Hepatocyte (in vitro differentiated cells): ENCODE results near the gene FAM151B. TPM values are rescaled to one million over a fixed set of nuclear protein-coding genes. Genes with fewer than 3 reads are reported as not detected.

ENCODE experiments used
- DNase-seq: peaks from one replicate; pipeline ENCODE4 v3.0.0-alpha.2; 2016; ENCODE audit warnings: low spot score
- H2AFZ ChIP-seq: fragments of 200-600 bp; sonication (generic); 2 replicates; pipeline ENCODE4 v1.6.0; 2016; ENCODE audit warnings: antibody characterized with exemption, mild to moderate bottlenecking
- H3K27ac ChIP-seq: fragments of 200-600 bp; sonication (generic); 2 replicates; pipeline ENCODE4 v1.5.1; 2016; ENCODE audit warnings: mild to moderate bottlenecking
- H3K27me3 ChIP-seq: fragments of 200-600 bp; sonication (generic); 2 replicates; pipeline ENCODE4 v1.6.1; 2016
- H3K36me3 ChIP-seq: fragments of 200-600 bp; sonication (generic); replicated peaks from 2 replicates; pipeline ENCODE4 v1.5.1; 2016; ENCODE audit warnings: low read depth; ENCODE audit not compliant: insufficient read depth
- H3K4me1 ChIP-seq: fragments of 200-600 bp; sonication (generic); 2 replicates; pipeline ENCODE4 v1.5.1; 2016; ENCODE audit warnings: mild to moderate bottlenecking, moderate library complexity; ENCODE audit not compliant: insufficient read depth
- H3K4me2 ChIP-seq: fragments of 200-600 bp; sonication (generic); 2 replicates; pipeline ENCODE4 v1.6.0; 2016
- H3K4me3 ChIP-seq: fragments of 200-600 bp; sonication (generic); 2 replicates; pipeline ENCODE4 v1.5.1; 2016; ENCODE audit warnings: mild to moderate bottlenecking
- H3K79me2 ChIP-seq: fragments of 200-600 bp; sonication (generic); 2 replicates; pipeline ENCODE4 v1.6.0; 2017; ENCODE audit warnings: mild to moderate bottlenecking
- H3K9me2 ChIP-seq: fragments of 200-600 bp; sonication (generic); replicated peaks from 2 replicates; pipeline ENCODE4 v1.6.0; 2017; ENCODE audit warnings: mild to moderate bottlenecking; ENCODE audit not compliant: insufficient read depth
- H3K9me3 ChIP-seq: fragments of 200-600 bp; sonication (generic); 2 replicates; pipeline ENCODE4 v1.5.1; 2016; ENCODE audit warnings: low read depth, mild to moderate bottlenecking
- H4K20me1 ChIP-seq: fragments of 200-600 bp; sonication (generic); 2 replicates; pipeline ENCODE4 v1.6.0; 2016; ENCODE audit warnings: mild to moderate bottlenecking; ENCODE audit not compliant: insufficient read depth, poor library complexity, severe bottlenecking
- EZH2 ChIP-seq: fragments of 200-600 bp; sonication (generic); IDR thresholded peaks from 2 replicates; pipeline ENCODE4 v1.6.1; 2016; ENCODE audit warnings: antibody characterized with exemption, mild to moderate bottlenecking, borderline replicate concordance
- EZH2phosphoT487 ChIP-seq: fragments of 200-600 bp; sonication (generic); IDR thresholded peaks from one replicate; pipeline ENCODE4 v1.6.1; 2018; ENCODE audit warnings: antibody characterized with exemption, mild to moderate bottlenecking, low read depth, moderate library complexity; ENCODE audit not compliant: unreplicated experiment, severe bottlenecking
- WGBS: methylation state at CpG from one replicate; pipeline ENCODE4 v1.1.6; 2016; ENCODE audit warnings: low lambda C conversion rate; ENCODE audit errors: missing lambda C conversion rate; 5-methylcytosine and 5-hydroxymethylcytosine counted together
- polyA plus RNA-seq: library from polyadenylated mRNA; unstranded; fragments of >200 nt; fragmentation: Nextera tagmentation; extraction: Ambion mirVana; gene quantifications from 2 replicates; pipeline ENCODE4 v1.2.1, GENCODE V29; 2016
- total RNA-seq: library from RNA; depleted of rRNA; stranded (reverse); fragments of >200 nt; gene quantifications from 2 replicates; pipeline ENCODE4 v1.2.3, GENCODE V29; 2014
- TF ChIP-seq, protein P1 (sequence below): fragments of 200-600 bp; sonication (generic); IDR thresholded peaks from 2 replicates; pipeline ENCODE4 v1.5.1; 2016; ENCODE audit warnings: antibody characterized with exemption, mild to moderate bottlenecking; ENCODE audit not compliant: poor library complexity

Gene FAM151B
- total and polyA plus RNA-seq, 2 experiments from 2014 or later = 0.94 to 2.7 TPM

- H2AFZ ChIP-seq = no peak overlapping the region
- H4K20me1 ChIP-seq = no peaks in the 10 kb centered on the region
- H3K27me3 ChIP-seq = no peaks in the 10 kb centered on the region
- WGBS = 83% methylated on average over 4 of the region's 4 CpGs
- TF ChIP-seq EZH2phosphoT487 (no peak), EZH2 (no peak)
- TF ChIP-seq, protein P1, sequence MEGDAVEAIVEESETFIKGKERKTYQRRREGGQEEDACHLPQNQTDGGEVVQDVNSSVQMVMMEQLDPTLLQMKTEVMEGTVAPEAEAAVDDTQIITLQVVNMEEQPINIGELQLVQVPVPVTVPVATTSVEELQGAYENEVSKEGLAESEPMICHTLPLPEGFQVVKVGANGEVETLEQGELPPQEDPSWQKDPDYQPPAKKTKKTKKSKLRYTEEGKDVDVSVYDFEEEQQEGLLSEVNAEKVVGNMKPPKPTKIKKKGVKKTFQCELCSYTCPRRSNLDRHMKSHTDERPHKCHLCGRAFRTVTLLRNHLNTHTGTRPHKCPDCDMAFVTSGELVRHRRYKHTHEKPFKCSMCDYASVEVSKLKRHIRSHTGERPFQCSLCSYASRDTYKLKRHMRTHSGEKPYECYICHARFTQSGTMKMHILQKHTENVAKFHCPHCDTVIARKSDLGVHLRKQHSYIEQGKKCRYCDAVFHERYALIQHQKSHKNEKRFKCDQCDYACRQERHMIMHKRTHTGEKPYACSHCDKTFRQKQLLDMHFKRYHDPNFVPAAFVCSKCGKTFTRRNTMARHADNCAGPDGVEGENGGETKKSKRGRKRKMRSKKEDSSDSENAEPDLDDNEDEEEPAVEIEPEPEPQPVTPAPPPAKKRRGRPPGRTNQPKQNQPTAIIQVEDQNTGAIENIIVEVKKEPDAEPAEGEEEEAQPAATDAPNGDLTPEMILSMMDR = no peak
- no peak for DNase-seq
- H3K79me2 ChIP-seq = no peaks in the 10 kb centered on the region
- H3K4me3 ChIP-seq = no peak overlapping the region
- no peaks in the 10 kb centered on the region for H3K4me1 ChIP-seq
- H3K4me2 ChIP-seq = no peak overlapping the region
- H3K9me2 ChIP-seq = no peaks in the 10 kb centered on the region
- H3K36me3 ChIP-seq = no peaks in the 10 kb centered on the region
- H3K27ac ChIP-seq = no peak overlapping the region
- no peaks in the 10 kb centered on the region for H3K9me3 ChIP-seq
Observed at GRCh38 chr5:80482578-80482977, 5.3 kb upstream of the FAM151B start.

GRCh38 chr5:80483636-80484232 is 4.2 kb upstream of the FAM151B start:
- no peak for DNase-seq
- H3K4me1 ChIP-seq = no peaks in the 10 kb centered on the region
- H3K36me3 ChIP-seq = no peaks in the 10 kb centered on the region
- H3K4me2 ChIP-seq = no peak overlapping the region
- H3K4me3 ChIP-seq = no peak overlapping the region
- no peaks in the 10 kb centered on the region for H3K79me2 ChIP-seq
- no peaks in the 10 kb centered on the region for H3K9me3 ChIP-seq
- 99% methylated on average over 3 of the region's 3 CpGs for WGBS
- H2AFZ ChIP-seq = no peak overlapping the region
- no peaks in the 10 kb centered on the region for H3K9me2 ChIP-seq
- TF ChIP-seq EZH2 (no peak), EZH2phosphoT487 (no peak)
- TF ChIP-seq, protein P1 = no peak
- no peaks in the 10 kb centered on the region for H3K27me3 ChIP-seq
- H3K27ac ChIP-seq = no peak overlapping the region
- H4K20me1 ChIP-seq = no peaks in the 10 kb centered on the region

DNA sequence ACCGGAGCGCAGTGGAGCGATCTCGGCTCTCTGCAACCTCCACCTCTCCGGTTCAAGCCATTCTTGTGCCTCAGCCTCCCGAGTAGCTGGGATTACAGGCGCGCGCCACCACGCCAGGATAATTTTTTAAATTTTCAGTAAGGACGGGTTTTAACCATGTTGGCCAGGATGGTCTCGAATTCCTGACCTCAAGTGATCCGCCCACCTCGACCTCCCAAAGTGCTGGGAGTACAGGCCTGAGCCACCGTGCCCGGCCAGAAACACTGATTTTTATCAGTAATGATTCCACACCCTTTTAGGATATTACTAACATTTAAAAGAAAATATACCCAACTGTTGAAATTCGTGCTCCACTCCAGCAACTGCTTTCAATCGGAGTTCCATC is 464 bp upstream of the FAM151B start:
- no peaks in the 10 kb centered on the region for H3K36me3 ChIP-seq
- peak overlapping the region; percentile 81 for H3K4me2 ChIP-seq
- peak overlapping the region; percentile 44 for H3K4me3 ChIP-seq
- H3K79me2 ChIP-seq = no peaks in the 10 kb centered on the region
- no peaks in the 10 kb centered on the region for H3K9me2 ChIP-seq
- no peaks in the 10 kb centered on the region for H3K27me3 ChIP-seq
- no peaks in the 10 kb centered on the region for H4K20me1 ChIP-seq
- H3K9me3 ChIP-seq = no peaks in the 10 kb centered on the region
- H3K27ac ChIP-seq = peak overlapping the region; percentile 78
- peak overlapping the region; percentile 80 for H2AFZ ChIP-seq
- DNase-seq = no peak
- TF ChIP-seq EZH2 (no peak), EZH2phosphoT487 (no peak)
- TF ChIP-seq, protein P1 = no peak
- no peaks in the 10 kb centered on the region for H3K4me1 ChIP-seq
- WGBS = 68% methylated on average over 18 of the region's 18 CpGs
